SK-N-SH (cell line): Measurements from ENCODE around the gene FAM171A2. TPM values are rescaled to one million over a fixed set of nuclear protein-coding genes. Genes with fewer than 3 reads are reported as not detected.

Source experiments
- CTCF ChIA-PET: fragments of 300-600, 350-600 bp; formaldehyde crosslinking; extraction: SDS; loops from one replicate; lab custom pipeline; 2021; lab: Yijun Ruan, JAX
- POLR2A ChIA-PET: fragments of 350-600 bp; sonication (Branson Sonifier 250); formaldehyde crosslinking; extraction: SDS; loops from one replicate; lab custom pipeline; 2020; ENCODE audit warnings: antibody characterized with exemption, inconsistent platforms; lab: Yijun Ruan, JAX
- DNase-seq: peaks from one replicate; pipeline ENCODE4 v3.0.0; 2012
- H2AFZ ChIP-seq: fragments of 200-600 bp; sonication (generic); 2 replicates; pipeline ENCODE4 v1.8.1; 2016; ENCODE audit warnings: antibody characterized with exemption, mild to moderate bottlenecking, low read depth
- H3F3A ChIP-seq: fragments of 200-600 bp; sonication (generic); replicated peaks from 2 replicates; pipeline ENCODE3; 2016; ENCODE audit warnings: antibody characterized with exemption, mild to moderate bottlenecking; ENCODE audit not compliant: insufficient read depth
- H3K27ac ChIP-seq, 2 experiments: fragments of 200-500 bp in 1 of 2; fragments of 200-600 bp in 1 of 2; sonication (Bioruptor generic) in 1 of 2; sonication (generic), shearing (Covaris generic) in 1 of 2; 2 replicates each; pipeline versions ENCODE4 v1.5.1 to v1.6.1; 2014 to 2016; ENCODE audit warnings: low read depth in 2 of 2, inconsistent platforms in 1 of 2, low read length in 1 of 2, mild to moderate bottlenecking in 1 of 2, mixed read lengths in 1 of 2
- H3K27me3 ChIP-seq: fragments of 200-600 bp; sonication (generic), shearing (Covaris generic); 2 replicates; pipeline ENCODE4 v1.6.1; 2016; ENCODE audit warnings: mixed run types; ENCODE audit not compliant: insufficient read depth
- H3K36me3 ChIP-seq, 2 experiments: fragments of 200-500 bp in 1 of 2; fragments of 200-600 bp in 1 of 2; sonication (Bioruptor generic) in 1 of 2; sonication (generic) in 1 of 2; replicated peaks in 1 of 2; 2 replicates each; pipeline versions ENCODE3 to v1.5.1; 2014 to 2016; ENCODE audit warnings: low read length in 1 of 2, mild to moderate bottlenecking in 1 of 2; ENCODE audit not compliant: insufficient read depth in 2 of 2, control insufficient read depth in 1 of 2
- H3K4me1 ChIP-seq, 2 experiments: fragments of 200-500 bp in 1 of 2; fragments of 200-600 bp in 1 of 2; sonication (Bioruptor generic) in 1 of 2; sonication (generic), shearing (Covaris generic) in 1 of 2; 2 replicates each; pipeline versions ENCODE4 v1.5.1 to v1.6.1; 2014 to 2016; ENCODE audit warnings: low read depth in 1 of 2, low read length in 1 of 2, mixed run types in 1 of 2; ENCODE audit not compliant: insufficient read depth in 2 of 2, control insufficient read depth in 1 of 2
- H3K4me2 ChIP-seq: fragments of 200-600 bp; sonication (generic), shearing (Covaris generic); 2 replicates; pipeline ENCODE4 v1.6.1; 2017; ENCODE audit warnings: mixed run types
- H3K4me3 ChIP-seq, 2 experiments: fragments of 200-500 bp in 1 of 2; fragments of 200-600 bp in 1 of 2; sonication (Bioruptor generic) in 1 of 2; sonication (generic), shearing (Covaris generic) in 1 of 2; 2 replicates each; pipeline versions ENCODE4 v1.5.1 to v1.8.1; 2014 to 2016; ENCODE audit warnings: low read depth in 2 of 2, inconsistent platforms in 1 of 2, low read length in 1 of 2, mild to moderate bottlenecking in 1 of 2, mixed read lengths in 1 of 2, moderate library complexity in 1 of 2
- H3K79me2 ChIP-seq: fragments of 200-600 bp; sonication (generic); 2 replicates; pipeline ENCODE4 v1.8.1; 2017; ENCODE audit warnings: mild to moderate bottlenecking; ENCODE audit not compliant: insufficient read depth
- H3K9ac ChIP-seq: fragments of 200-600 bp; sonication (generic); 2 replicates; pipeline ENCODE4 v1.6.1; 2017; ENCODE audit warnings: mixed run types
- H3K9me2 ChIP-seq: fragments of 200-600 bp; sonication (generic); 2 replicates; pipeline ENCODE4 v1.6.1; 2017; ENCODE audit warnings: mixed run types
- H3K9me3 ChIP-seq: fragments of 200-600 bp; sonication (generic); 2 replicates; pipeline ENCODE4 v1.6.1; 2017; ENCODE audit warnings: mixed run types, mild to moderate bottlenecking, moderate library complexity
- H4K20me1 ChIP-seq: fragments of 200-600 bp; sonication (generic); 2 replicates; pipeline ENCODE4 v1.6.1; 2017; ENCODE audit warnings: mild to moderate bottlenecking, mixed run types; ENCODE audit not compliant: insufficient read depth
- FOSL2 ChIP-seq: IDR thresholded peaks from 2 replicates; pipeline ENCODE4 v1.4.0; 2012; ENCODE audit warnings: low read depth, mild to moderate bottlenecking, moderate library complexity, borderline replicate concordance
- MEF2A ChIP-seq: IDR thresholded peaks from 2 replicates; pipeline ENCODE4 v1.4.0; 2012; ENCODE audit warnings: low read depth, borderline replicate concordance
- NFIC ChIP-seq: IDR thresholded peaks from 2 replicates; pipeline ENCODE4 v1.4.0; 2012; ENCODE audit warnings: borderline replicate concordance
- RFX5 ChIP-seq: IDR thresholded peaks from 2 replicates; pipeline ENCODE4 v1.6.1; 2012; ENCODE audit warnings: mild to moderate bottlenecking, improper control_type of control experiment, low read length
- SMC3 ChIP-seq: IDR thresholded peaks from 2 replicates; pipeline ENCODE4 v1.6.1; 2012; ENCODE audit warnings: low read depth, low read length, improper control_type of control experiment
- USF1 ChIP-seq: IDR thresholded peaks from 2 replicates; pipeline ENCODE4 v1.4.0; 2012; ENCODE audit warnings: low read depth, borderline replicate concordance
- USF2 ChIP-seq: fragments of 150-350 bp; IDR thresholded peaks from 2 replicates; pipeline ENCODE4 v1.6.1; 2017; ENCODE audit warnings: antibody characterized with exemption, low read length, low read depth, borderline replicate concordance
- YY1 ChIP-seq: IDR thresholded peaks from 2 replicates; pipeline ENCODE4 v1.4.0; 2012; ENCODE audit warnings: low read depth, mild to moderate bottlenecking
- ZBTB33 ChIP-seq: IDR thresholded peaks from 2 replicates; pipeline ENCODE4 v1.4.0; 2012; ENCODE audit warnings: low read depth, borderline replicate concordance
- WGBS: methylation state at CpG from one replicate; pipeline ENCODE4 v1.1.6; 2017; ENCODE audit warnings: low lambda C conversion rate; 5-methylcytosine and 5-hydroxymethylcytosine counted together
- polyA plus RNA-seq, 3 experiments: library from polyadenylated mRNA; depleted of rRNA; stranded (reverse); fragments of >200 nt; gene quantifications; 2 replicates each; pipeline ENCODE4 v1.2.3, GENCODE V29; 2012

FAM171A2 gene
- polyA plus RNA-seq, 1 of the 3 experiments (the other 2 are of a cell fraction), result 4.9 TPM

GRCh38 chr17:44398692-44399691 is 35.3 kb upstream of the FAM171A2 start:
- Histone ChIP-seq H3K9ac (no peak overlapping the region), H3K4me2 (no peak overlapping the region), H3K4me3 (no peak overlapping the region), H3K27ac (no peak overlapping the region), H3K79me2 (no peaks in the 10 kb centered on the region), H3K36me3 (peaks cover 45 to 54% of the 10 kb centered on the region in 2 experiments), H2AFZ (no peak overlapping the region), H4K20me1 (no peaks in the 10 kb centered on the region), H3K4me1 (no peaks in the 10 kb centered on the region)
- DNase-seq, result no peak
- POLR2A ChIA-PET, result no interaction called here
- WGBS, result 96% methylated on average over 39 of the region's 41 CpGs
- TF ChIP-seq USF2, result no peak
- no peak for TF ChIP-seq YY1
- TF ChIP-seq, all 33 proteins: peak for 0
- Histone ChIP-seq H3K27me3 (no peaks in the 10 kb centered on the region), H3F3A (no peaks in the 10 kb centered on the region), H3K9me3 (no peaks in the 10 kb centered on the region), H3K9me2 (no peaks in the 10 kb centered on the region)
- CTCF ChIA-PET, result interaction anchor here (0.8 to 2.5 kb wide), 11 partner anchors 9 to 212 kb away, joined by 3 to 13 read pairs (median 4); partner anchors contain the start of genes ITGA2B and TMUB2

GRCh38 chr17:44397479-44398440 is 34.1 kb upstream of the FAM171A2 start:
- Histone ChIP-seq H3K4me1 (no peaks in the 10 kb centered on the region), H3K36me3 (peaks cover 33 to 54% of the 10 kb centered on the region in 2 experiments), H3K79me2 (no peaks in the 10 kb centered on the region), H3K4me2 (no peak overlapping the region), H3F3A (peaks cover 3% of the 10 kb centered on the region), H3K9me2 (no peaks in the 10 kb centered on the region), H3K27ac (no peak overlapping the region), H4K20me1 (no peaks in the 10 kb centered on the region), H3K4me3 (no peak overlapping the region), H3K27me3 (no peaks in the 10 kb centered on the region)
- ChIA-PET CTCF (interaction anchor here (0.6 to 1.4 kb wide), 5 partner anchors 12 to 135 kb away, joined by 3 to 5 read pairs (median 3); partner anchors contain the start of gene FAM171A2), POLR2A (interaction anchor here (0.9 kb wide), 1 partner anchor 12 kb away, joined by 4 read pairs; no protein-coding TSS in a partner anchor)
- no peak for DNase-seq
- 95% methylated on average over 7 of the region's 8 CpGs for WGBS
- TF ChIP-seq ZBTB33 (no peak), USF1 (no peak), FOSL2 (no peak), NFIC (no peak), SMC3 (no peak), MEF2A (no peak), RFX5 (no peak)
- TF ChIP-seq, all 33 proteins: peak for 0
- Histone ChIP-seq H3K9ac (no peak overlapping the region), H3K9me3 (no peaks in the 10 kb centered on the region), H2AFZ (no peak overlapping the region)
